ENCODE results near the gene RGS10. TPM values are rescaled to one million over a fixed set of nuclear protein-coding genes. Genes with fewer than 3 reads are reported as not detected.
A peak's percentile ranks its signal among the peaks of the same experiment; 100 is the strongest.

The RGS10 gene
- total and polyA plus RNA-seq, 2 experiments from 2014 or later: 16.8 to 26.8 TPM

GRCh38 chr10:119496273-119496672 lies 46.2 kb downstream of the RGS10 start:
- H3F3A ChIP-seq (replicated peaks; ENCODE audit: low read depth): no peaks in the 10 kb centered on the region
- Mint-ChIP-seq H3K4me1 (peaks cover 8% of the 10 kb centered on the region), H3K27ac (no peak overlapping the region), H3K9me3 (no peaks in the 10 kb centered on the region), H3K36me3 (ENCODE audit: low read depth) (no peaks in the 10 kb centered on the region), H3K27me3 (ENCODE audit: insufficient read depth, low read depth, poor library complexity) (peaks cover 4% of the 10 kb centered on the region), H3K4me3 (no peak overlapping the region)
- no peaks in the 10 kb centered on the region for H3K36me3 ChIP-seq (ENCODE audit: insufficient read depth)
- no peaks in the 10 kb centered on the region for H3K9me2 ChIP-seq (ENCODE audit: insufficient read depth)
- H3K79me2 ChIP-seq (replicated peaks; ENCODE audit: insufficient read depth): no peaks in the 10 kb centered on the region
- H3K4me1 ChIP-seq (ENCODE audit: insufficient read depth): 0 out of 2 replicates have a peak, but pooled peaks cover 4% of the 10 kb centered on the region
- ATAC-seq (peak; percentile 87), DNase-seq (ENCODE audit: low spot score) (no peak)
- no peak overlapping the region for H3K4me3 ChIP-seq
- H3K27me3 ChIP-seq (ENCODE audit: insufficient read depth): no peaks in the 10 kb centered on the region
- TF ChIP-seq REST (IDR thresholded peaks at IDR 0.05; ENCODE audit: unreplicated experiment): no peak
- TF ChIP-seq ZNF462 (CRISPR knock-in tag; IDR thresholded peaks at IDR 0.05): no peak
- no peak overlapping the region for H3K27ac ChIP-seq (ENCODE audit: low read depth)
- H4K20me1 ChIP-seq (replicated peaks; ENCODE audit: insufficient read depth): no peaks in the 10 kb centered on the region
- no peak overlapping the region for H3K4me2 ChIP-seq
- H2AFZ ChIP-seq: no peak overlapping the region
